Measurements from ENCODE around the gene SMIM22.

- no peak for TF ChIP-seq CTCF (conservative IDR thresholded peaks at IDR 0.05; ENCODE audit: low read depth, low read length)
- no peak for TF ChIP-seq EZH2 (IDR thresholded peaks at IDR 0.05; ENCODE audit: borderline replicate concordance, low read depth, low read length, poor library complexity, severe bottlenecking)
These were observed 45.8 kb downstream of the SMIM22 start for GRCh38 chr16:4840984-4841383.

Data from A673 (cell line).